H9 (cell line): ENCODE data around the gene LRRC63. TPM values are rescaled to one million over a fixed set of nuclear protein-coding genes. Genes with fewer than 3 reads are reported as not detected.

Source experiments
- DNase-seq: peaks from one replicate; pipeline ENCODE4 v3.0.0-alpha.2; 2017
- H2AFZ ChIP-seq: one replicate; pipeline ENCODE4 v1.6.1; 2013; ENCODE audit warnings: mild to moderate bottlenecking, low read length, control low read depth, moderate library complexity
- H2AK5ac ChIP-seq: 2 replicates; pipeline ENCODE4 v1.6.1; 2013; ENCODE audit warnings: low read length, control low read depth, mixed read lengths; ENCODE audit not compliant: insufficient read length
- H2BK120ac ChIP-seq: one replicate; pipeline ENCODE4 v1.6.1; 2013; ENCODE audit warnings: low read depth, mild to moderate bottlenecking, low read length, control low read depth, inconsistent platforms; ENCODE audit not compliant: poor library complexity, severe bottlenecking
- H2BK12ac ChIP-seq: 2 replicates; pipeline ENCODE4 v1.6.1; 2013; ENCODE audit warnings: low read length, control low read depth, mixed read lengths, low read depth; ENCODE audit not compliant: insufficient read length
- H2BK15ac ChIP-seq: 2 replicates; pipeline ENCODE4 v1.6.1; 2013; ENCODE audit warnings: low read depth, low read length, control low read depth
- H2BK20ac ChIP-seq: one replicate; pipeline ENCODE4 v1.6.1; 2013; ENCODE audit warnings: low read depth, mild to moderate bottlenecking, low read length, control low read depth, inconsistent platforms; ENCODE audit not compliant: poor library complexity, severe bottlenecking
- H2BK5ac ChIP-seq: 2 replicates; pipeline ENCODE4 v1.6.1; 2013; ENCODE audit warnings: low read length, control low read depth, mixed read lengths; ENCODE audit not compliant: insufficient read length
- H3K14ac ChIP-seq: 2 replicates; pipeline ENCODE4 v1.6.1; 2013; ENCODE audit warnings: low read length, control low read depth; ENCODE audit not compliant: insufficient read depth
- H3K18ac ChIP-seq: 2 replicates; pipeline ENCODE4 v1.6.1; 2013; ENCODE audit warnings: low read depth, mild to moderate bottlenecking, mixed read lengths, low read length, control low read depth; ENCODE audit not compliant: insufficient read length
- H3K23ac ChIP-seq: 2 replicates; pipeline ENCODE4 v1.6.1; 2013; ENCODE audit warnings: low read length, control low read depth, mixed read lengths, low read depth; ENCODE audit not compliant: insufficient read length
- H3K23me2 ChIP-seq: 2 replicates; pipeline ENCODE4 v1.6.1; 2013; ENCODE audit warnings: low read depth, mild to moderate bottlenecking, mixed read lengths, low read length, control low read depth; ENCODE audit not compliant: insufficient read length, poor library complexity, severe bottlenecking
- H3K27ac ChIP-seq: 2 replicates; pipeline ENCODE4 v1.5.1; 2013; ENCODE audit warnings: low read length, control low read depth, mixed read lengths, low read depth; ENCODE audit not compliant: insufficient read length
- H3K27me3 ChIP-seq: 2 replicates; pipeline ENCODE4 v1.6.1; 2013; ENCODE audit warnings: low read length, control low read depth, inconsistent platforms; ENCODE audit not compliant: insufficient read depth
- H3K4ac ChIP-seq: 2 replicates; pipeline ENCODE4 v1.6.1; 2013; ENCODE audit warnings: low read depth, mild to moderate bottlenecking, control low read depth, inconsistent platforms, low read length, moderate library complexity
- H3K4me1 ChIP-seq: 2 replicates; pipeline ENCODE4 v1.6.1; 2013; ENCODE audit warnings: low read length, control low read depth, inconsistent platforms; ENCODE audit not compliant: insufficient read depth
- H3K4me2 ChIP-seq: 2 replicates; pipeline ENCODE4 v1.6.1; 2013; ENCODE audit warnings: low read length, control low read depth, mixed read lengths; ENCODE audit not compliant: insufficient read length, insufficient read depth
- H3K56ac ChIP-seq: 2 replicates; pipeline ENCODE4 v1.6.1; 2013; ENCODE audit warnings: low read depth, mild to moderate bottlenecking, mixed read lengths, low read length, control low read depth; ENCODE audit not compliant: insufficient read length
- H3K79me1 ChIP-seq: 2 replicates; pipeline ENCODE4 v1.6.1; 2013; ENCODE audit warnings: low read depth, mild to moderate bottlenecking, moderate library complexity, low read length, control low read depth, inconsistent platforms; ENCODE audit not compliant: insufficient read depth, poor library complexity, severe bottlenecking
- H3K79me2 ChIP-seq: 2 replicates; pipeline ENCODE4 v1.6.1; 2013; ENCODE audit warnings: low read length, control low read depth, inconsistent platforms; ENCODE audit not compliant: insufficient read depth
- H3K9ac ChIP-seq: 2 replicates; pipeline ENCODE4 v1.6.1; 2013; ENCODE audit warnings: low read length, control low read depth, mixed read lengths; ENCODE audit not compliant: insufficient read length; ENCODE audit errors: extremely low read depth
- H3K9me3 ChIP-seq: one replicate; pipeline ENCODE4 v1.6.1; 2013; ENCODE audit warnings: low read depth, low read length, inconsistent platforms; ENCODE audit not compliant: control insufficient read depth
- H3T11ph ChIP-seq: one replicate; pipeline ENCODE4 v1.6.1; 2013; ENCODE audit warnings: mild to moderate bottlenecking, low read length, control low read depth, inconsistent platforms
- H4K20me1 ChIP-seq: one replicate; pipeline ENCODE4 v1.6.1; 2013; ENCODE audit not compliant: control insufficient read depth, insufficient read length, insufficient read depth
- H4K5ac ChIP-seq: 2 replicates; pipeline ENCODE4 v1.6.1; 2013; ENCODE audit warnings: low read depth, mild to moderate bottlenecking, mixed read lengths, low read length, control low read depth; ENCODE audit not compliant: insufficient read length
- H4K8ac ChIP-seq: replicated peaks from 2 replicates; pipeline ENCODE4 v1.6.1; 2013; ENCODE audit warnings: low read length, control low read depth, mixed read lengths, low read depth; ENCODE audit not compliant: insufficient read length
- H4K91ac ChIP-seq: 2 replicates; pipeline ENCODE4 v1.6.1; 2013; ENCODE audit warnings: low read depth, mild to moderate bottlenecking, moderate library complexity, mixed read lengths, low read length, control low read depth; ENCODE audit not compliant: insufficient read length
- H3K27ac Mint-ChIP-seq, 3 experiments: 2 replicates in 2 of 3; 3 replicates in 1 of 3; pipeline ENCODE4 v1.8.0; 2020 to 2021; ENCODE audit warnings: mixed read lengths in 3 of 3, mild to moderate bottlenecking in 1 of 3, moderate library complexity in 1 of 3
- H3K27me3 Mint-ChIP-seq: 2 replicates; pipeline ENCODE4 v1.8.0; 2021; ENCODE audit warnings: low read depth, mild to moderate bottlenecking, moderate library complexity, mixed read lengths
- H3K36me3 Mint-ChIP-seq, 3 experiments: 2 replicates in 2 of 3; 3 replicates in 1 of 3; pipeline ENCODE4 v1.8.0; 2020 to 2021; ENCODE audit warnings: low read depth in 3 of 3, mixed read lengths in 3 of 3; ENCODE audit not compliant: insufficient read depth in 1 of 3
- H3K4me1 Mint-ChIP-seq, 2 experiments: 2 replicates each; pipeline ENCODE4 v1.8.0; 2020; ENCODE audit warnings: mixed read lengths in 2 of 2
- H3K4me3 Mint-ChIP-seq, 2 experiments: 2 replicates in 1 of 2; 3 replicates in 1 of 2; pipeline ENCODE4 v1.8.0; 2020 to 2021; ENCODE audit warnings: mild to moderate bottlenecking in 2 of 2, mixed read lengths in 2 of 2, moderate library complexity in 1 of 2
- H3K9me3 Mint-ChIP-seq, 2 experiments: 2 replicates in 1 of 2; 3 replicates in 1 of 2; pipeline ENCODE4 v1.8.0; 2020; ENCODE audit warnings: mild to moderate bottlenecking in 2 of 2, mixed read lengths in 2 of 2, moderate library complexity in 1 of 2
- WGBS: extraction: QIAGEN DNeasy Blood & Tissue Kit; methylation state at CpG from one replicate; pipeline ENCODE4 v1.1.7; 2013; ENCODE audit warnings: missing lambda C conversion rate, low lambda C conversion rate, mixed read lengths; ENCODE audit not compliant: insufficient read length; ENCODE audit errors: extremely low coverage; 5-methylcytosine and 5-hydroxymethylcytosine counted together
- total RNA-seq: library from RNA; stranded (reverse); gene quantifications from 2 replicates; pipeline ENCODE4 v1.2.1, GENCODE V29; 2021
- TF ChIP-seq, protein P1 (sequence below): fragments of 200-600 bp; sonication (generic); conservative IDR thresholded peaks from 3 replicates; pipeline ENCODE4 v1.8.0; 2021; ENCODE audit warnings: antibody characterized with exemption, mild to moderate bottlenecking

Gene LRRC63
- total RNA-seq, 1 experiment from 2014 or later = not detected

GRCh38 chr13:46207828-46208227 lies 3.9 kb upstream of the LRRC63 start:
- no peak overlapping the region for H3K56ac ChIP-seq
- H2BK120ac ChIP-seq = no peak overlapping the region
- Mint-ChIP-seq H3K4me3 (no peak overlapping the region), H3K9me3 (no peaks in the 10 kb centered on the region), H3K4me1 (peaks cover 18% of the 10 kb centered on the region in 2 experiments), H3K36me3 (no peaks in the 10 kb centered on the region), H3K27me3 (peaks cover 21% of the 10 kb centered on the region), H3K27ac (no peak overlapping the region)
- H3K27ac ChIP-seq = no peak overlapping the region
- no peak overlapping the region for H2BK5ac ChIP-seq
- H3K14ac ChIP-seq = no peak overlapping the region
- no peak overlapping the region for H2AFZ ChIP-seq
- H3K79me1 ChIP-seq = no peaks in the 10 kb centered on the region
- no peak for DNase-seq
- no peak overlapping the region for H3T11ph ChIP-seq
- no peak overlapping the region for H4K8ac ChIP-seq
- no peak overlapping the region for H3K18ac ChIP-seq
- H3K23ac ChIP-seq = no peak overlapping the region
- TF ChIP-seq, protein P1, sequence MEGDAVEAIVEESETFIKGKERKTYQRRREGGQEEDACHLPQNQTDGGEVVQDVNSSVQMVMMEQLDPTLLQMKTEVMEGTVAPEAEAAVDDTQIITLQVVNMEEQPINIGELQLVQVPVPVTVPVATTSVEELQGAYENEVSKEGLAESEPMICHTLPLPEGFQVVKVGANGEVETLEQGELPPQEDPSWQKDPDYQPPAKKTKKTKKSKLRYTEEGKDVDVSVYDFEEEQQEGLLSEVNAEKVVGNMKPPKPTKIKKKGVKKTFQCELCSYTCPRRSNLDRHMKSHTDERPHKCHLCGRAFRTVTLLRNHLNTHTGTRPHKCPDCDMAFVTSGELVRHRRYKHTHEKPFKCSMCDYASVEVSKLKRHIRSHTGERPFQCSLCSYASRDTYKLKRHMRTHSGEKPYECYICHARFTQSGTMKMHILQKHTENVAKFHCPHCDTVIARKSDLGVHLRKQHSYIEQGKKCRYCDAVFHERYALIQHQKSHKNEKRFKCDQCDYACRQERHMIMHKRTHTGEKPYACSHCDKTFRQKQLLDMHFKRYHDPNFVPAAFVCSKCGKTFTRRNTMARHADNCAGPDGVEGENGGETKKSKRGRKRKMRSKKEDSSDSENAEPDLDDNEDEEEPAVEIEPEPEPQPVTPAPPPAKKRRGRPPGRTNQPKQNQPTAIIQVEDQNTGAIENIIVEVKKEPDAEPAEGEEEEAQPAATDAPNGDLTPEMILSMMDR = no peak
- no peaks in the 10 kb centered on the region for H3K4me1 ChIP-seq
- H4K5ac ChIP-seq = no peak overlapping the region
- H3K9ac ChIP-seq = no peak overlapping the region
- no peaks in the 10 kb centered on the region for H3K9me3 ChIP-seq
- H3K4me2 ChIP-seq = no peak overlapping the region
- no peak overlapping the region for H4K91ac ChIP-seq
- WGBS = no CpG with 5 or more reads among the region's 7 CpGs
- peaks cover 12% of the 10 kb centered on the region for H3K23me2 ChIP-seq
- no peak overlapping the region for H2BK12ac ChIP-seq
- H2AK5ac ChIP-seq = no peak overlapping the region
- no peak overlapping the region for H2BK15ac ChIP-seq
- no peaks in the 10 kb centered on the region for H3K79me2 ChIP-seq
- no peaks in the 10 kb centered on the region; the same call in 1 of the 2 replicates for H3K27me3 ChIP-seq
- no peak overlapping the region for H2BK20ac ChIP-seq
- H4K20me1 ChIP-seq = no peaks in the 10 kb centered on the region
- no peak overlapping the region for H3K4ac ChIP-seq
